Hematopoietic multipotent progenitor cell (in vitro differentiated cells): ENCODE measurements around the gene ZBTB20. TPM values are rescaled to one million over a fixed set of nuclear protein-coding genes. Genes with fewer than 3 reads are reported as not detected.

Experiments
- DNase-seq, 3 donors: peaks; one replicate each; pipeline ENCODE4 v3.0.0-alpha.2; 2011 to 2015; ENCODE audit warnings: low read depth in 2 of 3, low spot score in 2 of 3
- total RNA-seq: library from RNA; depleted of rRNA; stranded (reverse); fragments of >200 nt; gene quantifications from one replicate; pipeline ENCODE4 v1.2.3, GENCODE V29; 2012

ZBTB20 gene
- total RNA-seq, 1 donor = 78.4 TPM

DNA sequence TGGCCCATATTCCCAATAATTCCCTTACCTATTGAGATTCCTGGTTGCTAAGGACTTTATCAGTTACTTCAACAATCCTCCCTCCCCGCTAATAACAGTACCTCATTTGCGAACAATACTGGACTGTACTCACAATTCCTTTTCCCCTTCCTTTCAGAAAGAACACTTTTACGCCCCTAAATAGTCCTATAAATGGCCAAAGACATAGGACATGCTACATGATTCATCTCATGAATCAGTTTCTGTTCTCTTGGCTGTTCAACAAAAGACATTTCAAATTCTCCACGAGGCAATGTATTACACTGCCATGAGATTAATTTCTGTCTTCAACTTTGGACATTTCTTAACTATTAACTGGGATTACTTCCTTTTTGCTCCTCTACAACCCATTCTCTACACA lies 588.8 kb downstream of the ZBTB20 start:
- no peak for DNase-seq

- no peak for DNase-seq
Observed at GRCh38 chr3:114557791-114558190, 589.3 kb downstream of the ZBTB20 start.

GRCh38 chr3:114556657-114557213 lies 590.4 kb downstream of the ZBTB20 start:
- no peak for DNase-seq

DNA sequence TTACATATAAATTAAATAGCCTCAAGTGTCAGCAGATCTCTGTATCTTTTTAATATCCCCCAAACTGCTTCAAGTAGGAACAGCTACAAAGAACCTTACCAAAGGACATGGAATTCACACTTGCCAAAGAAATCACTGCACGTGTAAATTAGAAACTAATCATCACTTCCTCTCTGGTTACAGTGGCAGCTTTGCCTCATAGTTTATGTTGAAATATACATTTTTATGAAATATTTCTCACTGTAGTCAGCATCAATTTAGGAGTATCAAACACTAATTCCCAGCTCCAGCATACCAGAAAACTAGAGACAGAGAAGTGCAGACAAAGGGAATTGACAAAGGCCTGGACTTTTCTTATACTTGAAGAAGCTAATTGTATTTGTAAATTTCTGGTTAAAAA lies 592.4 kb downstream of the ZBTB20 start:
- DNase-seq = no peak

- DNase-seq = no peak
Observed at GRCh38 chr3:114553949-114554593, 593.0 kb downstream of the ZBTB20 start.

- DNase-seq = no peak
Observed at GRCh38 chr3:114552527-114552812, 594.6 kb downstream of the ZBTB20 start.

GRCh38 chr3:114551770-114552526 lies 595.1 kb downstream of the ZBTB20 start:
- no peak for DNase-seq

DNA sequence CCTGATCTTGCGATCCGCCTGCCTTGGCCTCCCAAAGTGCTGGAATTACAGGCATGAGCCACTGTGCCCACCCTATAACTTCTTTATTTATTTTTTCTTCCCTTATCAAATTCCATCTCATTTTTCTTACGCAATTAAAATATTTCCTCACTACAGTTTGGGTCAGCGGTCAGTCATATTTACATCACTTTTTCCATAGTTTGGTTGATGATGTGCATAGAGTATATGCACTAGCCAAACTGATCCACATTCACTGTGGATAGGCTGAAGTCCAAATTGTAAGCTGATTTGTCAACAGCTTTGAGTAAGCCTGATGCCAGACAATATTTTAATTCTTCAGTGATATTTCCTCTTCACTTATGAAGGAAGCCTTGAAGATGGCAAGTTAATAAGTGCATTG lies 596.9 kb downstream of the ZBTB20 start:
- no peak for DNase-seq

DNA sequence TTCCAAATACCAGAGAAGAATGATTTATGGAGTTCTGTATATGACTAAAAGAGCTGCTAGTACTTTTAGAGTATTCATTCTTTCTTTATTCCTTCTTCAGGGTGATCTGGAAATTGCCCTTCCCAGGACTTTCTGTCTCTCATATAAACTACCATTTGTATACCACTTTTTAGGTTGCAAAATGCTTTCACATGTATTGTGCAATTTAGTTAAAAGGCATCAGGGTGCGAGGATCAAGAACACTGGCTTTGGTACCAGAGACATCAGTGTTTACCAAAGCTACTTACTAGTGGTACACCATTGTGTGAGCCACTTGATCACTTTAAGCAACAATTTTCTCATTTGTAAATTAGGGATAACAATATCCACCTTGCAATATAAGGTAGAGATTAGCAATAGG lies 601.9 kb downstream of the ZBTB20 start:
- DNase-seq = no peak

DNA sequence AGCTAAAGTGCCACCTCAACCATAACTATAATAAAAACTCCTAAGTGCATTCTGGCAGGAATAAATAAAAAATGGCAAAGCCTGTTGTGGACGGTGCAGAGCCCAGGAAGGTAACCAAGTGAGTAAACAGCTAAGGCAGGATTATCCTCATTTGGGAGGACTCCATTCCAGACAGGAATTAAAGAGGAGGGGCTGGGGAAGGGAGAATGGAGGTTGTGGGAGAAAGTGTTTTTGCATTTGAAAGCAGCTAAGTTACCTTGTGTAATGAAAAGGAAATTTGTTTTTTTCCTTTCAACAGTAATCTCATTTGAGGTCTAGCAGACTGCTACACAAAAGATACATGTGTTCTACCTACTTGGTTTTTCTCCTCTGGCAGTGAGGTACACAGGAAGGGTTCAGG lies 604.7 kb downstream of the ZBTB20 start:
- no peak for DNase-seq

DNA sequence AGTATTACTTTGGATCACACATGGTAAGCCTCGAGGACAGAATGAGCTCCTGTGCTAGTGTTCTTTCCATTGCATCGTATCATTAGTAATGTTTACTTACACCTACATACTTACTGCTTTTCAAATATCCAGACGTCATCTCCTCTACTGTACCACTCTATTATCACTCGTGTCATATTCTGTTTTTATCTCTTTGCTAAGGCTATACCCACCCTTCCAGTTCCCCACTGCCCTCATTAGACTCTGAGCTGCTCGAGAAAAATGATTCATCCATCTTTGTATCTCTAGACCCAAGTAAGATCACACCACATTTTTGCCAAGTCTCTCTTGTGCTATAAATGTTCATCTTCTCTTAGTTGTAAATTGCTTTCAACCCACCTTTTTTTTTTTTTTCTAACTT lies 607.6 kb downstream of the ZBTB20 start:
- no peak for DNase-seq

- peak in 1 of 3 donors; percentile 26 for DNase-seq
Observed at GRCh38 chr3:114538211-114538610, 608.9 kb downstream of the ZBTB20 start.

DNA sequence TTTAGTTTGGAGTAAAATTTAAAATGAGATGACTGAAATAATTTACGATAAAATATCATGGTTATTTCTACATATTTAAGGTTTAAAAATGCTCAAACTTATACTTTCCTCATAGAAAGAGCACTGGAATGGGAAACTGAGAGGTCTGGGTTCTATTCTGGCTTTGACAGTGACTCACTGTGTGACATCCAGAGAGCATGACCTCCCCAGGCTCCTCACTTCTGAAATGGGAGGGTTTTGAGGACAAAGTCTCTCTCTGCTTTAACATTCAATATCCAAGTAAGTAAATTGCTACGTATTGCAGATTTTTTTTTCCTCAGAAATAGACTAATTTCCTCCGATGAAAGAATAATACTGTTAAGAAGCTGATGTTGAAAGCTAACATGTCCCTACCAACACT lies 618.6 kb downstream of the ZBTB20 start:
- no peak for DNase-seq

DNA sequence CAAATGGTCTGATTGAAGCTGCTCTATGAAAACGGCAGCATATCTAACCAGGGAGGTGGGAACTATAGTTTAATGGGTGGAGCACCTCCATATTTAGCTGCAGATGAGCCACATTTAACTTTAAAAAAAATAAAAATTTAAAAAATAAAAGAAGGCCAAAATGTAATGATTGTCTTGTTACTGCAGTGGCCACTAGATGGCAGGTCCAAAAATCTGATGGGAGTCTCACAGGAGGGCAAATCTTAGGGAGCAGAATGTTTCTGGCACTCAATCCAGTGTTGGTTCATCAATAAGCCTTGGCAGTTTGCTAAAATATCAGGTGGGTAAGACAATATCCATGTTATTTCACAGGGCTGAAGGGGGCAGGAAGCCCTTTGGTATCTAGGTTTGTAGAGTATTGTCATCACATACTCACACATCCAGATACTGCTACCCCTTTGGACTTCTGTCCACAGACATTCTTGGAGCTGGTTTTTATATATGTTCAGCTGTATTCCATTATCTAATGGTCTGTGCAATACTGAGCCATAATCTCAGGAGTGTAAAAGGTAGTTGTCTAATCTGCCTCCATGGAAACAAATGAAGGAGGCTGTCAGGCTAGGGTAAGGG lies 619.9 kb downstream of the ZBTB20 start:
- peak in 2 of 3 donors; percentile 5 to 34 for DNase-seq

DNA sequence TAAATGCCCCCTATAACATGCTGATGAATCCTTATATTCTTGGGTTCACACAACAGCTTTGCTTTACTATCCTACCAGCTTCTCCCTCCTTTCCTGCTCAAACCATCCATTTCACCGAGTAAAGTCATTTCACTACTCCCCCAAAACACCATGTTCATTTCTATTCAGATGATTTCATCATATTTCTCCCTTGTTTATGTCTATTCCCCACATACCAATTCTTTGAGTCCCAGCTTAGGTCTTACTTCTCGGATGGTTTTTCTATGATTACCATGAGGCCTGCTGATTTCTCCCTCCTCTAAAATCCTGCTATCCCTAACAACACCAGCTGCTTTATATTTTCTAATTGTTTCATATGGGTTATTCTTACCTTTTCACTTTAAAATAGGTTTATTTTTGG lies 621.8 kb downstream of the ZBTB20 start:
- no peak for DNase-seq

- peak in 2 of 3 donors; percentile 45 to 76 for DNase-seq
Observed at GRCh38 chr3:114519415-114519814, 627.7 kb downstream of the ZBTB20 start.

DNA sequence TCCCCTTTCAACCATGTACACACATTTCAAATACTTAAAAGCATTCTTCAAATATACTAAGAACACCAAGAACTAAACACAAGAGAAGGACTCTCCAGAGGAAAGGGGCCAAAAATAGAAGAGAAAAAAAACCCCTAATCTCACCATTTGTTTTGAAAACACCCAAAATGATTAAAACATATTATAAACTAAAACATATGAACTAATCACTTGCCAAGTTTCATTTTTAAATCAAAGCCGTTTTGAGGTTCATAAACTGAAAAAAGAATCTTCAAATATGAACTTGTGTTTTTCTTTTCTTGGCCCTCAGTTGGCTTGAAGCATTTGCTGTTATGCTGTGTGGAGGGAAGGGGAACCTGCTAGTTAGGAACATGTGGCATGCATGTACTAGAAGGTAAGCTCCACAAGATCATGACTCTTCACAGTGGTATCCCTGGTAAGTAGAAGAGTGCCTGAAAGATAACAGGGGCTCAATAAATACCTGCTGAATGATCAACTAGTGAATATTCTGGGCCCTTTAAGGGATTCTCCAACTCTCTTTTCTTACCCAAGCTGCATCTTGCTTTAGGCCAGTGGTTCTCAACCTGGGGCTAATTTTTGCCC lies 628.8 kb downstream of the ZBTB20 start:
- no peak for DNase-seq

GRCh38 chr3:114510201-114510600 lies 636.9 kb downstream of the ZBTB20 start:
- no peak for DNase-seq

DNA sequence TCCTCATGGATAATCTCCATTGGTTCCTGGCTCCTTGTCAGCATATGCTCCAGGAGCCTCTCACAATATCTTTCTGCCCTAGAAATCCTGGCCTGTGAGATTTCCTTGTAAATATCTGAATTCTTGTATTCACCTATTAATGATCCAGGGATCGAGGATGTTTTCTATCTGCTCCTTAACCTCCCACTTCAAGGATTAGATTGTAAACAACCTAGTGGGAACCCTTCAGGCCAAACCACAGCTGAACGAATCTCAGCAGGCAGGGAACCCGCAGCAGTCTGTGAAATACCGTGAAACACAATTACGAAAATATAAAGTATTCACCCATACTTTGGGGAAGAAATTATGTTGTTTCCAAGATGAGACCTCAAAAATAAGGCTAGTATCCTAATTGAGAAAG lies 637.3 kb downstream of the ZBTB20 start:
- no peak for DNase-seq

DNA sequence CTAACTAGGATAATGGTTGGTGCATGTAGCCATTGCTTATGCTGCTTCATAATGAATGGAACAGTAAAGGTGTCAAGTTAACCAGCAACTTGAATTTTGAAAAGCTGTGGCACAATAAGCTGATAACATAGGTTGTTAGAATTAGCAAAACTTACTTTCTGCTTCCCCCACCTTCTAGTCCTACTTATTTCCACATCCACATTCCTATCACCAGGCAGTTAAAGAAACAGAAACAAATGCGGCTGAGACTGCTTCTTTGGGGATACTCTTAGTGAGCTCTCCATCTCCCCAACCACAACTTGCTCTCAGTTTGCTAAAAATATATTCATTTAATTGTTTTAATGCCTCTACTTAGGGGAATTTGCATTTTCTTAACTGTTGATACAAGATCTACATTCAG lies 638.1 kb downstream of the ZBTB20 start:
- no peak for DNase-seq

DNA sequence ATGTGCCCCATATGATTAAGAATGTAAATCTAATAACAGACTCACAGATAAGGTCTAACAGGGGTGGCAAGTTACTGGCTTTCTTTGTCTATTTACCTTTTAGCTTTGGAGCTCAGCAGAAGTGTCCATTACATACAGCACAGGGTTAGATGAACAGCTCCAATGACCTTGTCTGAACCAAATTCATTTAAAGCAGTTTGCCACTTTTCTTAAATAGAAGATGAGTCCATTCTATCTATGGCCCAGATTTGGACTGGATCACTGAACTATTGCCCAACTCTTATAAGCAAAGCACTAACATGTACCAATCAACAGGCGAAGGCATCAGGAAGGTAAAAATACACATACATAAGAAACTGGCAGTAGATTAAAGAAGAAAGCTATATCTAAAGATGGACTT lies 638.9 kb downstream of the ZBTB20 start:
- no peak for DNase-seq
